HG03097 (cell line): ENCODE results near the gene UGT1A6.

ENCODE experiments used
- ATAC-seq: cut with Tn5 transposase; IDR thresholded peaks from one replicate; pipeline ENCODE4 v1.9.1; 2021; ENCODE audit not compliant: unreplicated experiment, low FRiP score

UGT1A6 gene

DNA sequence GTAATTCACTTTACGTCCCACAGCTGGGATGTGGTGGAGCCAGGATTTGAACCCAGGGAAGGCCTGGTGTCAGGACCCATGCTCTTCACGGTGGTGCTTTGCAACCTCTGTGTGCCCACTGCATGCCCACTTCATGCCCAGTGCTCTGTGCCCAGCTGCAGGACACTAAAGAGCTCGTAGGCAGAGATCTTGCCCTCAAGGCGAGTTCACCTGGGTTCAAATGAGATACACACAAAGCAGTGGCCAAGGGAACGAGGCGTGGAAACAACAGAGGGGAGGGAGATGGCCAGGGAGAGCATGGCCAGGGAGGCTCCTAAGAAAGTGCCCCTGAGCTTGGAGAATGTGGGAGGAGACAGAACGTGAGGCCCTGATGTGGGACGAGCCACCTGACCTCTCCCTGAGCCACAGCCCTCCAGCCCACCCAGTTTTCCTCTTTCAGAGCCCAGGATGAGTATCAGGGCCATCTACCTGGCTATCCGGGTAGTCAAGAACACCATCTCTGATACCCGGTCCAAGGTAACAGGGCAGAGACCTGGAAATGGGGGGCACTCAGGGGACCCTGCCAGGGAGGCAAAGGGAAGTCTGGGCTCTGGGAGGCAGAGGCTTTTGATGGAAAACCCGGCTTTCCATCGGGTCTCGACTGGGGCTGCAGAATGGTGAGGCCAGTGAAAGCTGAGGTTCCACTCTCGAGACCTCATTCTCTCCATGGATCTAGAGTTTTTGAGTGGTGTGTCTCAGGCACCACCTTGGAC lies 105.8 kb downstream of the UGT1A6 start:
- ATAC-seq, result no peak

DNA sequence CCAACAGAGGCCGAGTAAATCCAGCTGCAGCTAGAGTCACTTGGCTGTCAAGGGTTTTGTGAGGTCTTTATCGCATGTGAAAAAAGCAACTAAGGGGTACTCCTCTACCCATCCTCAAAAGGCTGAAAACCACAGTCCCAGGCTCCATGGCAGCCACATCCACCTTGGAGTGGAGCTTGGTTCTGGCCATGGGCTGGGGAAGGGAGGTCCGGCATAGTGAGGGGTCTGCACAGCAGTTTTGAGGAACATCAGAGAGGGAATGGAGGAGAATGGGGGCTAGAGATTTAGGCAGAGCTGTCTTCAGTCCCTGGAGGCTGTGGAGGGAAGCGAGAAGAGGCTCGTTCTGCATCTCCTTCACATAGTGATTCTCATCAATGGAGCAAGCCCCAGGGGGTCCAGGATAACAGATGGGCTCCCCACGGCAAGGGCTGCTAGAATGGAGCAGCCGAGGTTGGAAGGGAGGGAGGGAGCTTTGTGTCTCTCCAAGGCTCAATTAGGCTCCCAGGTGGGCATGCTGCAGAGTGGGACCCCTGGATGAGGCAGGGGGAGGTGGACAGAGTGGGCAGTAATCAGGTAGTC lies 106.5 kb downstream of the UGT1A6 start:
- no peak for ATAC-seq

DNA sequence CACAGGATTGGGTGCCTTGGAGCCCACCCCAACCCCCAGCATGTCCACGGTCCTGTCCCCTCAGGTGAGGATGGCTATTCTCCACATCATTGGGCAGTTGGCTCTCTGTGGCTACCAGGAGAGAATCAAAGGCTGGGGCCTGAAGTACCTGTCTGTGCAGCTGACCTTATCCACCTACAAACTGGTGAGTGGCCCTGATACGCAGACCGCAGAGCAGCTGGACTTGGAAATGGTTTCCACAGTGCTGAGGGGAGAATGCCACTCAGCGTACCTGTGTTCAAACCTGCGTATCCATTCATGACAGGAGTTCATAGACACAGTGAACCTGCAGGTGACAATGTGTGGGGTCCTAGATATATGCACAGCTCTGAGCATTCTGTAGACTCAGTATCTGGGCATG lies 107.0 kb downstream of the UGT1A6 start:
- no peak for ATAC-seq

DNA sequence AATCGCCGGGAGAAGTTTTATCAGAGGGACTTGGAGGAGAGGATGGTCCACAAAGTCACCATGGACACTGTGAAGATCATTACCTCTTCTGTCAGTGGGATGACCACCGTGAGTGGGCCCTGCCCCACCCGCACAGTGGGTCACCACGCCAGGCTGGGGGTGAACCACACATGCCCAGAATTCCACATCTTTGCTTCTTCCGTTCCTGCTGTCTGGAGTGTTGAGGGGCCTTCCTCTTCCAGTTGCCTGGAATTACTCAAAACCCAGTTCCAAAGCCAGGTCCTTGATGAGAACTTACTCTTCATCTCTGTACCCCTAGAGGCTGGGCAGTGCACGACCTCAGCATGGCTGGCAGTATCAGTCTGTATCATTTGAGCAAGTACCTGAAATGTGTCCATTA lies 107.5 kb downstream of the UGT1A6 start:
- no peak for ATAC-seq

DNA sequence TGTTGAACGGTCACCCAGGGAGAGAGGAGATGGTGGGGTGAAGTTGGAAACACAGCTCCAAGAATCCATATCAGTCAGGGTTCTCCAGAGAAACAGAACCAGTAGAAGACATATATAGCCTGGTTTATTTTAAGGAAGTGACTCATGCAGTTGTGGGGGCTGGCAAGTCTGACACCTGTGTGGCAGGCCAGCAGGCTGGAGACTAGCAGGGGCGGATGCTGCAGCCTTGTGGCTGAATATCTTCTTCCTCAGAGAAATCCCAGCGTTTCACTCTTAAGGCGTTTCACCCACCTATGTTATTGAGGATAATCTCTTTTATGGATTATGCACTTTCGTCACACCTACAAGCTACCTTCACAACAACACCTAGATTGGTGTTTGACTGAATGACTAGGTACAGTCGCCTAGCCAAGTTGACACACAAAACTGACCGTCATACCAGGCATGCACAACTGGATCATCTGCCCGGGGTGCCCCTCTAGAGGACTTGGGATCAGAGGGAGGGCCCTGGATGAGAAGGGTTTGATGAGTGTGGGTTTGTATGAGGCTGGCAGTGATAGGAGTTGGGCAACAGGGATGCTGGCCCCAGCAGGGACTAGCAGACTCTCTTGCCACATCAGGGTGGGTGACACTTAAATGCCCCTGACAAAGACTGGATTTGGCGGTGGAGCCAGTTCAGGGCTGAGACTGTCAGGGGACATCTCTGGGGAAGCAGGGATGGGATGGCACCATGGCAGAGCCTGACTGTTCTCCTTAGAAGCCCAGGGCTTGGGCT lies 108.9 kb downstream of the UGT1A6 start:
- no peak for ATAC-seq

DNA sequence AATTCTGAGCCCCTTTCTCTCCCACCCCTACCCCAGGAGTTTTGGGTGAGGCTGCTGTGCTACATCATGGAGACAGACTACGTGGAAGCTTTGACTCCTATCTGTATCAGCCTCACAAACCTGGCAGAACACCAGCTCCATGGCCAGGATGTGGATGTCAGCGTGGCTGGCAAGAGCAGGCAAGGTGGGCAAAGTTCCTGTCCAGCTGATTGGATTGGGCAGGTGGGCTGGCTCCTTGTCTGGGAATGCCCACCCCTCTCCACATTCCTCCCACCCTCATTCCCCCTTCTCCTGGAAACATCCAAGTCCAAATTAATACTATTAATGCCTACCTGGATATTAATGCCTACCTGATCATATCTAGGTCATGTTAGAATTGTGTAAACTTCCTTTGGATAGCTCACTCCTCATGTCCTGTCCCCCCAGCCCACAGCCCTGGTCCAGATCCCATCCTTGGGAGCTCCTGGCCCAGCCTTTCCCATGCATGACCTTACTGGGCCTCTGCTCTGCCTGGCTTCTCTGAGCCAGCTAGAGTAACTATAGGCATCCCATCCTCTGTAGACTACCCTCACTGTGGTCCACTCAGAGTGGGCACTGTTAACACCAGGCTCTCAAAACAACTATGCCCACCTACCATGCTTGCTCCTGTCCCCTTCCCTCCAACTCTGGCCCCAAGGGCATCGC lies 109.6 kb downstream of the UGT1A6 start:
- no peak for ATAC-seq

DNA sequence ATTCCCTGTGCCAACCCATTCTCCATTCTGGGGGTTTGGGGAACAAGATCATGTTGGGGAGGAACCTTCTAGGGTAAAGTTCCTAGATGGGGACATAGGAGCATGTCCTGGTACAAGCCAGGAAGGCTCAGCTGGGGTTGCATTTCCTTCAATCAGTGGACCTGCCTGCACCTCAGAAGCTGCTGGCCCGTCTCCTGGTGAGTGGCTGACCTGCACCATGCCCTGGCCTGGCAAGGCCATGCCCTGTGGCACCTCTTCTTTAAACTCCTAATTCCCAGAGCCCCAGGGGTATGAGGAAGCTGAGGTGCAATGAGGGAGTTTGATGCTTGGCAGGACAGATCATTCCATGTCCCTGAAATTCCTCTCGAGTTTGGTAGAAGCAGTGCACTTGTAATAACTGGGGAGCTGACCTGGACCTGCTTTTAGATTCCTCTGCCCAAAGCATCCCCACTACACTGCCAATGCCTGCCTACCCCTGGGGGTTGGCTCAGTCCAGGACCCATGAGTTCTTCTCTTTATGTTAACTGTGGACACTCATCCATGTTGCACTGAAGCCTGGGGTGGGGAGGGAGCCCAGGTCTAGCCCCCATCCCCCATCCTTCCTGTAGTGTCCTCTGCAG lies 110.7 kb downstream of the UGT1A6 start:
- no peak for ATAC-seq

DNA sequence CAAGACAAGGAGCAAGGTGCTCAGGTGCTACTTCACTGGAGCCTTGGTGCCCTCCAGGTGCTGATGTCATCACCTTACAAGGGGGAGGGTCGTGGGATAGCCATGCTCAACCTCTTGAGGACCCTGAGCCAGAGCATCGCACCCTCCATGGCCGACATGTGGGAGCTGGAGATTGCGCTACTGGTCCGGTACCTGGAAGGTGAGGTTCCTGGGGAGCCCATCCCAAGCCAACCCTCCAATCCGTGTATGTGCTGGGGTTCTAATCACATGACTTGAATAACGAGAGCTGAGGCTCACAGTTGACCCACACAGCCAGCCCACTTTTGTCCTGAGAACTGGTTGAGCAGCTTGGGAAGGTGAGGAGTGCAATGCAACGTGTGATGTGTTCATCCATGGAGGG lies 111.3 kb downstream of the UGT1A6 start:
- ATAC-seq, result no peak

DNA sequence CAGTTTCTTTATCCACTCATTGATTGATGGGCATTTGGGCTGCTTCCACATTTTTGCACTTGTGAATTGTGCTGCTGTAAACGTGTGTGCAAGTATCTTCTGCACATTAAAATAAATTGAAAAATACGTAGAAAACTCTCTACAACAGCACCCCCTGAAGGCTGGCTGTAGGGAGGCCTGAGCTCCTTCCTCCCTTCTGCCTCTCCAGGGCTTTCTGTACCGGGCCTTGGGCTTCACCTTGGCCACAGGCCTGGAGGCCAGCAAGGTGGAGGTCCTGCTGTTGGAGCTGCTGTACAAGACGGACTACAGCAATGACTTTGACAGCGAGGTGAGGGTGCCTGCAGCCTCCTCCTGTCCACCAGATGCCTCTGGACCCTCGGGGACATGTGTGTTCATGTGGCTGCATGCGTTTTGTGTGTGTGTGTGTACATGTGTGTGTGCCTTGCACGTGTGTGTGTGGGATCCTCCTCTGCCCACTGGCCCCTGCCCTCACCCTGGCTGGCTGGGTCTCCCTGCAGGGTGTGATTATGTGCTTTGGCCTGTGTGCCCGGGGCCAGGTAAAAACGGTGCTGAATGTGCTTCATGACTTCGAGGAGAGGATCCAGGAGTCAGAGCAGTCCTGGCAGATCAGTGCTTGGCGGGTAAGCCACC lies 114.7 kb downstream of the UGT1A6 start:
- ATAC-seq, result no peak

DNA sequence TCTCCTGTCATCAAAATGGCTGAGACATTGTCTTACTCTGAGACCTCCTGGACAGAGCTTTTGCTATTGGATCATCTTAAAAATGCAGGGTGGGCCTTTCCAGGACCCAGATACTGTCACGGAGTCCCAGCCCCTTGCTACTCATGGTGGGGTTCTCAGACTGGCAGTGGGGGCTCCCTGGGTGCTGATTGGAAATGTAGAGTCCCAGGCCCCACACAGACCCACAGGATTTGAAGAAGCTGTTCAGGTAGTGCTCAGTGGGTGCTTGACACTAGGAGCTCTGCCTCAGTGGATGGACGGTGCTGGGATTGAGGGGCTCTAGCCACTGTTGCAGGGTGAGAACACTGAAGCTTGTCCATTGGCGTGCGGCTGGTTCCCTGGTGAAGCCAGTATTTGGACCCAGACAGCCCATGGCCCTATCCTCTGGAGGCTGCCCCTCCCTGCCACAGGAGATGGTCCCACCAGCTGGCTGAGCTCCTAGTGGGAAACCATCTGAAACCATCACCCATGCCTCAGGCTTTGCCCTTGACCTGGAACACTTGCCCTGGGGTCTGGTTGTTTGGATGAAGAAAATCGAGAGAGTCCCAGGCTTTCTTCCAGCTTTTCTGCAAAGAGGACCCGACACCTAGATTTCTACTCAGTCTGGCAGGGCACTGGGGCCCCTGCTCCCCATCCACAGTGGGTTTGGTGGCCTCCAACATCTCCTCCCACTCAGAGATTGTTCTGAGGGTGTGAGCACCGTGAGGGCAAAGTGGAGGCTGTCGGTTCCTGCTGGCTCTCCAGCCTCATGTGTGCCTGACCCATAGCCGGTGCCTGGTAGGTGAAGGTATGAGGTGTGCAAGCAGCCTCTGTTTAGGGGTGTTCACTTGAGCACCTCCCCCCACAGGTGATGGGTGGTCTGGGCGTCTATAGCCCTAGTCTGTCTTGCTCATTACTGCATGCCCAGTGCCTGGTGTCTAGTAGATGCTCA lies 115.6 kb downstream of the UGT1A6 start:
- no peak for ATAC-seq

DNA sequence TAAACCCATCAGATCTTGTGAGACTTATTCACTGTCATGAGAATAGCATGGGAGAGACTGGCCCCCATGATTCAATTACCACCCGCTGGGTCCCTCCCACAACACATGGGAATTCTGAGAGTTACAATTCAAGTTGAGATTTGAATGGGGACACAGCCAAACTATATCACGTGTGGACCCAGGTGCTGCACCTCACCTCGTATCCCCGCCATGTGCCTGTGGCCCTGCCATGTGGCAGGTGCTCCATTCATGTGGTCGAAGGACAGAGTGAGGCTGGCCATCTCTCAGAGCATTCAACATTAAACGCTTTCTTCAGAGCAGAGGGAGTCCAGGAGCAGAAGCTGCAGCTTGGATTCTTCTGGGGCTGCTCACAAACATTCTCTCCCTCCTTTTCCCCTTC lies 117.7 kb downstream of the UGT1A6 start:
- no peak for ATAC-seq

DNA sequence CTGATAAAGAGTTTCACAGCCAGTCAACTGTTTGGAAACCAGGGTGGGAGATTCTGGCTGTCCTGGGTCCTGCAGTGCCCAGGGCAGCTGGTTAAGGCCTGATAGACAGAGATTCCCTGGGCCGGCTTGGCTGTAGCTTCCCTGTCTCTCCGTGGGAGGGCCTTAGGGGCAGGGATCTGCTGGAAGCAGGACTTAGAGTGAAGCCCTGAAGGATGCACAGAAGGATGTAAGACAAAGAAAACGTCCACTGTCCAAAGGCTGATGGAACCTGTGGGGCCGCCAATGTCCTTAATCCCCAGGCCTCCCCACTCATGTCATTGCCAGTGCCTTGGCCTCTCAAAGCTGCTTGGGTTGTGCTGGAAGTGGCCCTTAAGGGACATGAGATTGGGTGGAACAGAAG lies 118.4 kb downstream of the UGT1A6 start:
- ATAC-seq, result no peak

DNA sequence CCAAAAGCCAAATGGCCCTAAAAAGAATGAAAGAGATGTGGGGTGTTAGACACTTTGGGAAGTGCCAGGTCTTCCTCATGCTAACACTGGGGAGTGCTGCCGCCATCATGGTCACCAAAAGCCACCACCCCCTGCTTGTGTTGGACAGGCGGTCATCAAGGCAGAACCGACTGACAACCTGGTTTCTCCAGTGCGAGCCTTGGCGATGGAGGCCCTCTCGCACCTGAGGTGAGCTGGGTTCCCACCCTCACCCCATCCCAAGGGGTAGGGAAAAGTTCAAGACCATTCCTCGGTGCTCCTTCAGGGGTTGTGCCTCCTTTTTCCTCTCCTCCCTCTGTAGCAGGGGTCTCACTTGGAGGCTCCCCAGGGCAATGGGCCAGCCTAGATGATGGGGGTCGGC lies 119.0 kb downstream of the UGT1A6 start:
- ATAC-seq, result no peak

DNA sequence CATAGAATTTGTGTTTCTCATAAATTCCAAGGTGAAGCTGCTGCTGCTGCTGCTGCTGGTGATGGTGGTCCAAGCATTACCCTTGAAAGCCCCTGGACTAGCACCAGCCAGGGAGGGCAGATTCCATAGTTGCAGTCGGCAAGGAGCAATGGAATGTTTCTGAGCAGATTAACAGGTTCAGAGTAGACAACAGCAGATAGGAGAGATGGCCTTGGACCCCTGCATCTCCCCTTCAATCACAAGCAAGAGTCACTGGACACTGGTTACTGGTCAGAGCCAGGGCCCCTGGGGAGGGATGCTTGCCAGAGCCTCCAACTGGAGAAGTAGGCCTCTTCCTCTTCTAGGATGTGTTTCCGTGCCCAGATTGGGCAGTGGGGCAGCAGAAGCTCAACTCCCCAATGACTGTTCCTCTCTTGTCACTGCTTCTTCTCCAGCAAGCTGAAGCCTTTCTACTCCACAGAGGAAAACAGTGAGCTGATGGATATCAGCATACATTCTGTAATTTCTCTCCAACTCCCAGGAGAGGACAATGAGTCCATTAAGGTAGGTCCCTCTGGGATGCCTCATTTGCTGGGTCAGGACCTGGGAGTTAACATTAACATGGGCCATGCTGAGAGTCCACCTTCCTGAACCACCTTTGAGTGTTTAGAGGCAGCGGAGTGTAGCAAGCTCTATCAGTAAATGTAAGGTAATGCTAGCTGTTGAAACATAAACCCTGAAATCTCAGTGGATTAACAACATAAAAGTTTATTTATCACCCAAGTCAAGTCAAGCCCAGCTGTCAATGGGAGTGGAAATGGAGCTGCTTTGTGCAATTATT lies 120.8 kb downstream of the UGT1A6 start:
- no peak for ATAC-seq

DNA sequence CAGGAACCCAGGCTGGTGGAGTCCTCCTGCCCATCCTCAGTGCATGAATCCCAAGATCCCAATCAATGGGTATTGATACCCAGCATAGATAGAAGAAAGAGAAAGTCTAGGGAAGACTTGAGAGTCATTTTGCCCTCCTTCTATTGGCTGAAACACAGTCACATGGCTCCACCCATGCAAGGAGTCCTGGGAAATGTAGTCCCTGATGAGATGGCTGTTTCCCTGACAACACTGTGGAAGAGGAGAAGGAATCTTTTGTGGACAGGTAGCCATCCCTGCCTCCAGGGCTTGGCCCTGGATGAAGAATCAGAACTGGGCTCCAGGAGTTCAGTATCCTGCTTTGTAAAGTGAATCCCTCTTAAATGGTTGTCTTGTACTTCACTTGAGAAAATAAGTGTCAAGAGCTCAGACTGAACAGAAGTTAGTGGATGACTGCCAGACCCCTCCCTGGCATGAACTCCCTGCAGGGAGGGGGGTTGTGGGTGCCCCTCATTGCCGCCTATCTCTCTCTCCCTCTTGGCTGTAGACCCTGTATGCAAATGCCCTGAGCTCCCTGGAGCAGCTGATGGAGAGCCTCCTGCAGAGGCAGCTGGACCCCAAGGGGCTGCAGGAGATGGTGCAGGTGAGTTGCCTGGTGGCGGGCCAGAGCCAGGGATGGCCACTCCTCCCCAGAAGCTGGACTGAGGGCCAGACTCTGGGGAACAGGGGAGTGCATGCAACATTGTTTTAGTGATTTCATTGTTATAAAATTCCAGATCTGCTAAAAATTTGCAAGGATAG lies 121.6 kb downstream of the UGT1A6 start:
- ATAC-seq, result no peak

DNA sequence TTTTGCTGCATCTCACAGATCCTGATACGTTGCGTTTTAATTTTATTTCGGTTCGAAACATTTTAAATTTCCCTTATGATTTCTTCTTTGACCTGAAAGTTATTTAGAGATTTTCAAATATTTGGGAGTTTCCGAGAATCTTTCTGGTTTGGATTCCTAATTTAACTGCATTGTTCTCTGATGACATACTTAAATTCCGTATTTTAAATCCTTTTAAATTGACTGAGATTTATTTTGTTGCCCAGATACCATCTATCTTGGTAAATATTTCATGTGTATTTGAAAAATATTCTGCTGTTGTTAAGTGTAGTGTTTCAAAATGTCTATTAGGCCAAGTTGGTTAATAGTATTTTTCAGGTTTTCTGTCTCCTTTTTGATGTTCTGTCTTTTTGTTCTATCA lies 123.2 kb downstream of the UGT1A6 start:
- ATAC-seq, result no peak

DNA sequence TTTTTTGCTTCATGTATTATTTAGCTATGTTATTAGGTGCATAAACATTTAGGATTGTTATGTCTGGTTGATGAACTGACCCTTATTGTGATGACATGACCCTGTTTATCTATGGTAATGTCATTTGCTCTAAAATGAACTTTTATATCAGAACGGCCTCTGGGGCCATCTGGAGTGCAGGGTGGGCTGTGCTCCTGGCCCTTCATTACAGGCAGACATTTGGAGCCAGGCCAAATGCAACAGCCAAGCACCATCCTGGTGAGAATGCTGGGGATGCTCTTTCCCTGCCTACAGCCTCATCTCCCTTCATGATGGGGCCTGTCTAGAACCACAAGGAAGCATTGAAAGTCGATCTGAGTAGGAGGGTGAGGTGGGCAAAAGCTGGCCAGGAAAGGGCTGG lies 123.6 kb downstream of the UGT1A6 start:
- no peak for ATAC-seq

DNA sequence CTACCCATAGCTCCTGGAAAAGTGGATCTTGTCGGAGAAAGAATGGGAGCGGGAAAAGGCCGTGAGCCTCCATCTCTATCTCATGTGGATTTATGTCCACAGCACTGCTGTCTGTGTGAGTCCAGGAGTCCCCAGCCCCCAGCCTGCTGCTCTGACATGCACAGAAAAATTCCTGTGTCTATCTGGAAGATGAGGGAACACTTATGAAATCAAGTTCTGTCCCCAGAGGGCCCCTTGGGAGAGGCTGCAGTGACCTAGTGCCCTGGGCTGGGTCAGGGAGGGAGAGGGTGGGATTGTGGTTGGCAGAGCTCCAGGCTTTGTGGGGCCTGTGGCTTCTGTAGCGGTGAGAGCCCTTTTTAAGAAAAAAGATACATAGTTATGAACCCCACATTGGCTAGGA lies 124.1 kb downstream of the UGT1A6 start:
- no peak for ATAC-seq
